SK-N-SH (cell line): Measurements from ENCODE around the gene PPIF. TPM values are rescaled to one million over a fixed set of nuclear protein-coding genes. Genes with fewer than 3 reads are reported as not detected.

ENCODE experiments used
- CTCF ChIA-PET: fragments of 300-600, 350-600 bp; formaldehyde crosslinking; extraction: SDS; loops from one replicate; lab custom pipeline; 2021; lab: Yijun Ruan, JAX
- POLR2A ChIA-PET: fragments of 350-600 bp; sonication (Branson Sonifier 250); formaldehyde crosslinking; extraction: SDS; loops from one replicate; lab custom pipeline; 2020; ENCODE audit warnings: antibody characterized with exemption, inconsistent platforms; lab: Yijun Ruan, JAX
- DNase-seq: peaks from one replicate; pipeline ENCODE4 v3.0.0; 2012
- H2AFZ ChIP-seq: fragments of 200-600 bp; sonication (generic); 2 replicates; pipeline ENCODE4 v1.8.1; 2016; ENCODE audit warnings: antibody characterized with exemption, mild to moderate bottlenecking, low read depth
- H3F3A ChIP-seq: fragments of 200-600 bp; sonication (generic); replicated peaks from 2 replicates; pipeline ENCODE3; 2016; ENCODE audit warnings: antibody characterized with exemption, mild to moderate bottlenecking; ENCODE audit not compliant: insufficient read depth
- H3K27ac ChIP-seq, 2 experiments: fragments of 200-500 bp in 1 of 2; fragments of 200-600 bp in 1 of 2; sonication (Bioruptor generic) in 1 of 2; sonication (generic), shearing (Covaris generic) in 1 of 2; 2 replicates each; pipeline versions ENCODE4 v1.5.1 to v1.6.1; 2014 to 2016; ENCODE audit warnings: low read depth in 2 of 2, inconsistent platforms in 1 of 2, low read length in 1 of 2, mild to moderate bottlenecking in 1 of 2, mixed read lengths in 1 of 2
- H3K27me3 ChIP-seq: fragments of 200-600 bp; sonication (generic), shearing (Covaris generic); 2 replicates; pipeline ENCODE4 v1.6.1; 2016; ENCODE audit warnings: mixed run types; ENCODE audit not compliant: insufficient read depth
- H3K36me3 ChIP-seq, 2 experiments: fragments of 200-500 bp in 1 of 2; fragments of 200-600 bp in 1 of 2; sonication (Bioruptor generic) in 1 of 2; sonication (generic) in 1 of 2; replicated peaks in 1 of 2; 2 replicates each; pipeline versions ENCODE3 to v1.5.1; 2014 to 2016; ENCODE audit warnings: low read length in 1 of 2, mild to moderate bottlenecking in 1 of 2; ENCODE audit not compliant: insufficient read depth in 2 of 2, control insufficient read depth in 1 of 2
- H3K4me1 ChIP-seq, 2 experiments: fragments of 200-500 bp in 1 of 2; fragments of 200-600 bp in 1 of 2; sonication (Bioruptor generic) in 1 of 2; sonication (generic), shearing (Covaris generic) in 1 of 2; 2 replicates each; pipeline versions ENCODE4 v1.5.1 to v1.6.1; 2014 to 2016; ENCODE audit warnings: low read depth in 1 of 2, low read length in 1 of 2, mixed run types in 1 of 2; ENCODE audit not compliant: insufficient read depth in 2 of 2, control insufficient read depth in 1 of 2
- H3K4me2 ChIP-seq: fragments of 200-600 bp; sonication (generic), shearing (Covaris generic); 2 replicates; pipeline ENCODE4 v1.6.1; 2017; ENCODE audit warnings: mixed run types
- H3K4me3 ChIP-seq, 2 experiments: fragments of 200-500 bp in 1 of 2; fragments of 200-600 bp in 1 of 2; sonication (Bioruptor generic) in 1 of 2; sonication (generic), shearing (Covaris generic) in 1 of 2; 2 replicates each; pipeline versions ENCODE4 v1.5.1 to v1.8.1; 2014 to 2016; ENCODE audit warnings: low read depth in 2 of 2, inconsistent platforms in 1 of 2, low read length in 1 of 2, mild to moderate bottlenecking in 1 of 2, mixed read lengths in 1 of 2, moderate library complexity in 1 of 2
- H3K79me2 ChIP-seq: fragments of 200-600 bp; sonication (generic); 2 replicates; pipeline ENCODE4 v1.8.1; 2017; ENCODE audit warnings: mild to moderate bottlenecking; ENCODE audit not compliant: insufficient read depth
- H3K9ac ChIP-seq: fragments of 200-600 bp; sonication (generic); 2 replicates; pipeline ENCODE4 v1.6.1; 2017; ENCODE audit warnings: mixed run types
- H3K9me2 ChIP-seq: fragments of 200-600 bp; sonication (generic); 2 replicates; pipeline ENCODE4 v1.6.1; 2017; ENCODE audit warnings: mixed run types
- H3K9me3 ChIP-seq: fragments of 200-600 bp; sonication (generic); 2 replicates; pipeline ENCODE4 v1.6.1; 2017; ENCODE audit warnings: mixed run types, mild to moderate bottlenecking, moderate library complexity
- H4K20me1 ChIP-seq: fragments of 200-600 bp; sonication (generic); 2 replicates; pipeline ENCODE4 v1.6.1; 2017; ENCODE audit warnings: mild to moderate bottlenecking, mixed run types; ENCODE audit not compliant: insufficient read depth
- EZH2phosphoT487 ChIP-seq: fragments of 200-600 bp; sonication (generic); IDR thresholded peaks from 2 replicates; pipeline ENCODE4 v1.6.1; 2017; ENCODE audit warnings: low read depth, mixed run types, mild to moderate bottlenecking, antibody characterized with exemption, moderate library complexity, borderline replicate concordance
- FOXJ3 ChIP-seq: sonication (generic); formaldehyde crosslinking; IDR thresholded peaks from 2 replicates; pipeline ENCODE4 v1.5.1; 2020; ENCODE audit warnings: mild to moderate bottlenecking, missing genetic modification reagents
- GABPA ChIP-seq: IDR thresholded peaks from 2 replicates; pipeline ENCODE4 v1.4.0; 2012; ENCODE audit warnings: low read depth, mild to moderate bottlenecking
- GATA2 ChIP-seq: sonication (generic); formaldehyde crosslinking; IDR thresholded peaks from 2 replicates; pipeline ENCODE4 v1.5.0; 2020; ENCODE audit warnings: mild to moderate bottlenecking, missing genetic modification reagents
- JUND ChIP-seq: IDR thresholded peaks from 2 replicates; pipeline ENCODE4 v1.4.0; 2012
- NFIC ChIP-seq: IDR thresholded peaks from 2 replicates; pipeline ENCODE4 v1.4.0; 2012; ENCODE audit warnings: borderline replicate concordance
- NRF1 ChIP-seq: IDR thresholded peaks from 2 replicates; pipeline ENCODE4 v1.6.1; 2012; ENCODE audit warnings: low read depth, mild to moderate bottlenecking, low read length
- POLR2AphosphoS5 ChIP-seq: IDR thresholded peaks from 2 replicates; pipeline ENCODE4 v1.6.1; 2012; ENCODE audit warnings: low read depth, low read length
- RFX5 ChIP-seq: IDR thresholded peaks from 2 replicates; pipeline ENCODE4 v1.6.1; 2012; ENCODE audit warnings: mild to moderate bottlenecking, improper control_type of control experiment, low read length
- RXRA ChIP-seq: IDR thresholded peaks from 2 replicates; pipeline ENCODE4 v1.4.0; 2012; ENCODE audit warnings: low read depth, mild to moderate bottlenecking, borderline replicate concordance
- SMC3 ChIP-seq: IDR thresholded peaks from 2 replicates; pipeline ENCODE4 v1.6.1; 2012; ENCODE audit warnings: low read depth, low read length, improper control_type of control experiment
- TCF12 ChIP-seq: IDR thresholded peaks from 2 replicates; pipeline ENCODE4 v1.4.0; 2012
- YY1 ChIP-seq: IDR thresholded peaks from 2 replicates; pipeline ENCODE4 v1.4.0; 2012; ENCODE audit warnings: low read depth, mild to moderate bottlenecking
- WGBS: methylation state at CpG from one replicate; pipeline ENCODE4 v1.1.6; 2017; ENCODE audit warnings: low lambda C conversion rate; 5-methylcytosine and 5-hydroxymethylcytosine counted together
- polyA plus RNA-seq, 3 experiments: library from polyadenylated mRNA; depleted of rRNA; stranded (reverse); fragments of >200 nt; gene quantifications; 2 replicates each; pipeline ENCODE4 v1.2.3, GENCODE V29; 2012
- TF ChIP-seq, protein P1 (sequence below): fragments of 200-600 bp; sonication (generic); IDR thresholded peaks from 2 replicates; pipeline ENCODE4 v1.6.1; 2017; ENCODE audit warnings: antibody characterized with exemption, mild to moderate bottlenecking, moderate library complexity
- TF ChIP-seq, protein P2 (sequence below): IDR thresholded peaks from 2 replicates; pipeline ENCODE4 v1.4.0; 2012; ENCODE audit warnings: low read depth
- TF ChIP-seq, protein P3 (sequence below): IDR thresholded peaks from 2 replicates; pipeline ENCODE4; 2012
- TF ChIP-seq, protein P4 (sequence below): IDR thresholded peaks from 2 replicates; pipeline ENCODE4 v1.4.0; 2012; ENCODE audit warnings: low read depth, borderline replicate concordance

The PPIF gene
- polyA plus RNA-seq, 1 of the 3 experiments (the other 2 are of a cell fraction): 85.9 TPM

DNA sequence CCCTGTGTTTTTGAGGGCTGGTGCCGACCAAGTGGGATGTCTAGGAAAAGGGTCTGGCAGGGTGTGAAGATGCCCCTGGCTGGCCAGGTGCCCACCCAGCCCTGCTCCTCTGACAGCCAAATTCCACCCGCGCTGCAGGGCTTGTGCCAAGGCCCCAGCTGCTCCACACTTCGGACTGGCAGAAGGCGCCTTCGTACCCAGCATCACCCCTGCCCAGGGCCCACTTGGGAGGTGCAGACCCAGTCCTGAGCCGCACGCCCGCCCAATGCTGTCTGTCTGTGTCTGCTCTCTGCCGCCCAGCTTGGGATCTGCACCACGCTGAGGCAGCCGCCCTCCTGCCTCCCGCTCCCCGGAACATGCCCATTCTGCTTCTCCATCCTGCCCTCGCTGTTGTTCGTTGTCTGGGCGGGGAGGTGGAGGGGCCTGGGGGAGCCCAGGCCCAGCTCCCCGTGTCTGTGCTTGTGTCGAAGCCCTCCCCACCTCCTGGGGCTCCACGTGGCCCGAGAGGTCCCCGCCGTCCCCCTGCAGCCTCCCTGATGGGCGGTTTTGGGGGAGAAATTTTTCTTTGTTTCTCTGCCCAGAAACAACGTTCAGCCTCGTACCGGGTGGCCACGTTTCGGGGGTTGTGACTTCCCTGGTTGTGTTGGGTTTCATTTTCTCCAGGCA is 36.9 kb upstream of the PPIF start:
- 0 out of 2 replicates have a peak, but pooled peaks cover 4% of the 10 kb centered on the region for H4K20me1 ChIP-seq
- H3F3A ChIP-seq: peaks cover 14% of the 10 kb centered on the region
- peak; percentile 33 for DNase-seq
- ChIA-PET CTCF (no interaction called here), POLR2A (no interaction called here)
- H3K4me1 ChIP-seq: peaks cover 0 to 57% of the 10 kb centered on the region in 2 experiments; a peak in 1 of 4 replicates
- 93% methylated on average over 23 of the region's 29 CpGs for WGBS
- no peak overlapping the region for H3K9ac ChIP-seq
- peaks cover 19 to 83% of the 10 kb centered on the region in 2 experiments for H3K36me3 ChIP-seq
- H3K4me3 ChIP-seq: no peak overlapping the region
- H2AFZ ChIP-seq: no peak overlapping the region
- H3K79me2 ChIP-seq: no peaks in the 10 kb centered on the region
- no peaks in the 10 kb centered on the region for H3K27me3 ChIP-seq
- H3K4me2 ChIP-seq: no peak overlapping the region
- no peaks in the 10 kb centered on the region for H3K9me2 ChIP-seq
- H3K27ac ChIP-seq: no peak overlapping the region; a peak in 1 of 4 replicates
- no peaks in the 10 kb centered on the region for H3K9me3 ChIP-seq
- TF ChIP-seq GABPA (no peak), RXRA (no peak), YY1 (no peak), FOXJ3 (CRISPR knock-in tag) (no peak), GATA2 (no peak), NRF1 (no peak), JUND (no peak), EZH2phosphoT487 (no peak), POLR2AphosphoS5 (no peak), NFIC (no peak), SMC3 (no peak), RFX5 (no peak), TCF12 (no peak)
- TF ChIP-seq, protein P1, sequence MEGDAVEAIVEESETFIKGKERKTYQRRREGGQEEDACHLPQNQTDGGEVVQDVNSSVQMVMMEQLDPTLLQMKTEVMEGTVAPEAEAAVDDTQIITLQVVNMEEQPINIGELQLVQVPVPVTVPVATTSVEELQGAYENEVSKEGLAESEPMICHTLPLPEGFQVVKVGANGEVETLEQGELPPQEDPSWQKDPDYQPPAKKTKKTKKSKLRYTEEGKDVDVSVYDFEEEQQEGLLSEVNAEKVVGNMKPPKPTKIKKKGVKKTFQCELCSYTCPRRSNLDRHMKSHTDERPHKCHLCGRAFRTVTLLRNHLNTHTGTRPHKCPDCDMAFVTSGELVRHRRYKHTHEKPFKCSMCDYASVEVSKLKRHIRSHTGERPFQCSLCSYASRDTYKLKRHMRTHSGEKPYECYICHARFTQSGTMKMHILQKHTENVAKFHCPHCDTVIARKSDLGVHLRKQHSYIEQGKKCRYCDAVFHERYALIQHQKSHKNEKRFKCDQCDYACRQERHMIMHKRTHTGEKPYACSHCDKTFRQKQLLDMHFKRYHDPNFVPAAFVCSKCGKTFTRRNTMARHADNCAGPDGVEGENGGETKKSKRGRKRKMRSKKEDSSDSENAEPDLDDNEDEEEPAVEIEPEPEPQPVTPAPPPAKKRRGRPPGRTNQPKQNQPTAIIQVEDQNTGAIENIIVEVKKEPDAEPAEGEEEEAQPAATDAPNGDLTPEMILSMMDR: no peak
- TF ChIP-seq, protein P2, sequence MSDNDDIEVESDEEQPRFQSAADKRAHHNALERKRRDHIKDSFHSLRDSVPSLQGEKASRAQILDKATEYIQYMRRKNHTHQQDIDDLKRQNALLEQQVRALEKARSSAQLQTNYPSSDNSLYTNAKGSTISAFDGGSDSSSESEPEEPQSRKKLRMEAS: no peak
- TF ChIP-seq, protein P3, sequence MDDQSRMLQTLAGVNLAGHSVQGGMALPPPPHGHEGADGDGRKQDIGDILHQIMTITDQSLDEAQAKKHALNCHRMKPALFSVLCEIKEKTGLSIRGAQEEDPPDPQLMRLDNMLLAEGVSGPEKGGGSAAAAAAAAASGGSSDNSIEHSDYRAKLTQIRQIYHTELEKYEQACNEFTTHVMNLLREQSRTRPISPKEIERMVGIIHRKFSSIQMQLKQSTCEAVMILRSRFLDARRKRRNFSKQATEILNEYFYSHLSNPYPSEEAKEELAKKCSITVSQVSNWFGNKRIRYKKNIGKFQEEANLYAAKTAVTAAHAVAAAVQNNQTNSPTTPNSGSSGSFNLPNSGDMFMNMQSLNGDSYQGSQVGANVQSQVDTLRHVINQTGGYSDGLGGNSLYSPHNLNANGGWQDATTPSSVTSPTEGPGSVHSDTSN: no peak
- TF ChIP-seq, protein P4, sequence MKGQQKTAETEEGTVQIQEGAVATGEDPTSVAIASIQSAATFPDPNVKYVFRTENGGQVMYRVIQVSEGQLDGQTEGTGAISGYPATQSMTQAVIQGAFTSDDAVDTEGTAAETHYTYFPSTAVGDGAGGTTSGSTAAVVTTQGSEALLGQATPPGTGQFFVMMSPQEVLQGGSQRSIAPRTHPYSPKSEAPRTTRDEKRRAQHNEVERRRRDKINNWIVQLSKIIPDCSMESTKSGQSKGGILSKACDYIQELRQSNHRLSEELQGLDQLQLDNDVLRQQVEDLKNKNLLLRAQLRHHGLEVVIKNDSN: no peak
